HuH-7.5 (cell line): ENCODE results near the gene EID2.

ENCODE experiments used
- DNase-seq: peaks from one replicate; pipeline ENCODE4 v3.0.0; 2011; ENCODE audit warnings: low spot score

Gene EID2

GRCh38 chr19:39539518-39540332 is at the start of gene EID2:
EID2 (minus strand) TSS chr19:39540161; CDS start chr19:39540079, 82 bp downstream.
- peak; percentile 95 for DNase-seq

GRCh38 chr19:39588066-39588465 is 48.1 kb upstream of the EID2 start:
- DNase-seq = no peak

- no peak for DNase-seq
Measured at GRCh38 chr19:39587496-39587895, 47.5 kb upstream of the EID2 start.

- no peak for DNase-seq
Measured at GRCh38 chr19:39582891-39583625, 43.1 kb upstream of the EID2 start.

- no peak for DNase-seq
Measured at GRCh38 chr19:39582442-39582841, 42.5 kb upstream of the EID2 start.

GRCh38 chr19:39568604-39569003 is 28.6 kb upstream of the EID2 start:
- DNase-seq = no peak

GRCh38 chr19:39566064-39566463 is 26.1 kb upstream of the EID2 start:
- no peak for DNase-seq

- DNase-seq = no peak
Measured at GRCh38 chr19:39563408-39563807, 23.4 kb upstream of the EID2 start.

- DNase-seq = no peak
Measured at GRCh38 chr19:39558624-39559117, 18.7 kb upstream of the EID2 start.

- no peak for DNase-seq
Measured at GRCh38 chr19:39557811-39558623, 18.1 kb upstream of the EID2 start.

GRCh38 chr19:39555883-39556282 is 15.9 kb upstream of the EID2 start:
- no peak for DNase-seq

- DNase-seq = no peak
Measured at GRCh38 chr19:39554701-39555311, 14.8 kb upstream of the EID2 start.

- no peak for DNase-seq
Measured at GRCh38 chr19:39553082-39553652, 13.2 kb upstream of the EID2 start.

- no peak for DNase-seq
Measured at GRCh38 chr19:39550197-39550596, 10.2 kb upstream of the EID2 start.

- no peak for DNase-seq
Measured at GRCh38 chr19:39546599-39546998, 6.6 kb upstream of the EID2 start.

- DNase-seq = no peak
Measured at GRCh38 chr19:39544911-39545310, 5.0 kb upstream of the EID2 start.

- no peak for DNase-seq
Measured at GRCh38 chr19:39544226-39544903, 4.4 kb upstream of the EID2 start.

- DNase-seq = no peak
Measured at GRCh38 chr19:39543477-39543857, 3.5 kb upstream of the EID2 start.

GRCh38 chr19:39542206-39542605 is 2.2 kb upstream of the EID2 start:
- no peak for DNase-seq

- DNase-seq = no peak
Measured at GRCh38 chr19:39540333-39540673, 342 bp upstream of the EID2 start.

- peak; percentile 60 for DNase-seq
Measured at GRCh38 chr19:39539165-39539517, 820 bp downstream of the EID2 start.
